GM19099 (cell line): ENCODE results near the gene NALCN.

Source experiments
- POLR2A ChIP-seq: IDR thresholded peaks from 3 replicates; pipeline ENCODE4 v1.6.1; 2011; ENCODE audit warnings: low read depth; ENCODE audit not compliant: insufficient read length; ENCODE audit errors: extremely low read depth

The NALCN gene

GRCh38 chr13:101317986-101318523 is 98.3 kb downstream of the NALCN start:
- no peak for TF ChIP-seq POLR2A

DNA sequence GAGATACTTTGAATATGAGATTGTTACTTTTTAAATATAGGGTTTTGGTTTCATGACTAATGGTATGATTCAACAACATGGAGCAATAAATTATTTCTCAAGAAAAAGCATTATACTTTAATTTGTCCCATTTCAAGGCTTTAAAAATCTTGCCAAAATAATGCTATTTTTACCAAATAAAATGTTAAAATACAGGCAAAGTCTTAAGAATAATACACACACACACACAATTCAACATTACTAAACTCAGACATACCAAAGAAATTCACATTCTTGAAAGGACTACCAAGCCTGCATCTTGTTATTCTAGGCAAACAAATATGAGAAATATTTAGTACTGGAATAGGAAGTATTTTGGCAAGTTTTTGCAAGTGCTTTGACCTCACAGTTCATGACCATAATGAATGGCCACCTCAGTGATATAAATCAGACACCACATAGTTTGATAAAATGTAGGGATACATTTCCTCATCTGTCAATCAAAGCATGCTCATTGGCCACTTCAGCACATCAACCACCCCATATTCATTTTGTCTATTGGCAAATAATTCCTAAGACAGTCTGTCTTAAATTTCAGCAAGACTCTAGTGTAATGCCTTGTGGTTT is 107.2 kb downstream of the NALCN start:
- no peak for TF ChIP-seq POLR2A

GRCh38 chr13:101308247-101309013 is 107.9 kb downstream of the NALCN start:
- TF ChIP-seq POLR2A: no peak

DNA sequence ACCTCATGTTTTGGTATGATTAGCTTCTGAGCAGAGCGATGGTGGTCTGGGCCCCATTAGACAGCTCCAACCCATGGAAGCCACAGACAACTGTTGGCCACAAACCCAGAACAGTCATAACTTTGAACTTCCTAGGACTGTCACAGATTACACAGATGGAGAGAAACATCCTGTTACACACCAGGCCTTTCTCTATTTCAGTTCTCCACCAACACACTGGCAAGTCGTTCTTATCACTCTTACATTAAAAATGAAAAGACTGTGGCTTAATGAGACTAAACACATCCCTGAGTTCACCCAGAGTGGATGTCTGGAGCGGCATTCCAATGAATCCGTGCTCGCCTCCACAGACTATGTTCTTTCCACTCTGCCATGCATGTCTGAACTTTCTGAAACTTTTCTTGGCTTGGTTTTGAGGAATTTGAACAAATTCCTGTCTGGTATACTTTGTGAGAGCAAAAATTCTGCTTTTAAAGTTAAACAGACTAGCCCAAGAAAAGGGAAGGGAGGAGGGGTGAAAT is 109.1 kb downstream of the NALCN start:
- TF ChIP-seq POLR2A: no peak

- no peak for TF ChIP-seq POLR2A
These were observed 109.5 kb downstream of the NALCN start for GRCh38 chr13:101306773-101307172.

GRCh38 chr13:101305981-101306411 is 110.3 kb downstream of the NALCN start:
- TF ChIP-seq POLR2A: no peak

- TF ChIP-seq POLR2A: no peak
These were observed 112.8 kb downstream of the NALCN start for GRCh38 chr13:101303521-101303920.

DNA sequence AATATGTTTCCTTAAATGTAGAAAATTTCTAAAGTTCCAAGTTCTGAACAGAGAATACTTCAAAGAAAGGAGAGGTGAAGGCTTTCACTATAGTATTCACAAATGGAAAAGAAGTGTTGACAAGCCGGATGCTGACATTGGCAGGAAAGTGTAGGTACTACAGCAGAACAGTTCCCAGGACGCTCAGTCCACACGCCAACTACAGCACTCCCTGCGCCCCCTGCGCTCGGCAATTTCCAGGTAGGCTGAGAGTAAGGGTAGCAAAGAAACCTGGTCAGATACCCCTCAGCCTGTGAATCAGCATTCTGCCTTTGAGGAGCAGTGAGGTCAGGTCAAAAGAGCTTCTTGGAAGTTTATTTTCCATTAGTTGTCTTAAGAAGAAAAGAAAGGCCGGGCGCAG is 115.3 kb downstream of the NALCN start:
- TF ChIP-seq POLR2A: no peak

DNA sequence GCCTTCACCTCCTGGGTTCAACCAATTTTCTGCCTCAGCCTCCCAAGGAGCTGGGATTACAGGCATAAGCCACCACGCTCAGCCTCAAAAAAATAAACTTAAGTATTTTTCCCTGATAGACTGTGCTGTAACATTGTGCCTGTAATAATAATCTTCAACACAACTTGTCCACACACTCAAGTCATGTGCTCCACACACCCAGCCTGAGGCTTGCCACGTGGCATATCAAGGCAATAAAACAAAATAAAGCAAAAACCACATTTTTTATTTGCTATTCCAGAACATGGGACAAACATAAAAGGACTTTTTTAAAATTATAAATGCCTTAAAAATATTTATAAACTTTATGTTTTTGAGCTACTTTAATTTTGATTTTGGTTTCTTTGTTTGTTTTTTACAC is 115.8 kb downstream of the NALCN start:
- TF ChIP-seq POLR2A: no peak

DNA sequence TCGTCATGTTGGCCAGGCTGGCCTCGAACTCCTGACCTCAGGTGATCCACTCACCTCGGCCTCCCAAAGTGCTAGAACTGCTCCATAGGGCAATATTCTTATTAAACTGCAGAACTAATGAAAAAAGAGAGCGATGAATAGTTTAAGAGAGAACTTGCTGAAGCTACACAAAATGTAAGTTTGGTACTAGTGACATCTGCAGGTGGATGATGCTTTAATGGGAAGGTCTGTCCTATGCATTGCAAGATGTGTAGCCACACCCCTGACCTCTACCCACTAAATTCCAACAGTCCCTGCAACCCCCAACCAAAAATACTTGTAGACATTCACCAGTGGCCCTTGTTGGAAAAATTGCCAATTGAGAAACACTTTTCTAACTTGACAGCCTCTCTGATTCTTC is 117.8 kb downstream of the NALCN start:
- no peak for TF ChIP-seq POLR2A

- no peak for TF ChIP-seq POLR2A
These were observed 118.5 kb downstream of the NALCN start for GRCh38 chr13:101297794-101298193.

DNA sequence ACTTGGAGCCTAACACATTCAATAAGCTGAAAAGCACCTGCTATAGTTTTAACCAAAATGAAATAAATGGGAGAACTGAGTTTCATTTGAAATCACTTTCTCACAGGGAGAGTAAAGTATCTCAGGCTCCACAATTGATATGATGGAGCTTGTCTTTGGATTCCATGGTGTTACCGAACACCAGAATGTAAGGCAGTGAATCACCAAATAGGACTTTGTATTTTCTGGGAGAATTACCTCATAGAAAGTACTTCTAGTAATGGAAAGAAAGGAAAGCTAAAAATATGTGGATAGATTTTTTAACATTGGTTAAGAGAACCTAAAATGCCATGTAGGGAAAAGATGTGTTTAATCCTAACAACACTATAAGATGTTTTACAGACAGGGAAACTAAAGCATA is 123.6 kb downstream of the NALCN start:
- no peak for TF ChIP-seq POLR2A

DNA sequence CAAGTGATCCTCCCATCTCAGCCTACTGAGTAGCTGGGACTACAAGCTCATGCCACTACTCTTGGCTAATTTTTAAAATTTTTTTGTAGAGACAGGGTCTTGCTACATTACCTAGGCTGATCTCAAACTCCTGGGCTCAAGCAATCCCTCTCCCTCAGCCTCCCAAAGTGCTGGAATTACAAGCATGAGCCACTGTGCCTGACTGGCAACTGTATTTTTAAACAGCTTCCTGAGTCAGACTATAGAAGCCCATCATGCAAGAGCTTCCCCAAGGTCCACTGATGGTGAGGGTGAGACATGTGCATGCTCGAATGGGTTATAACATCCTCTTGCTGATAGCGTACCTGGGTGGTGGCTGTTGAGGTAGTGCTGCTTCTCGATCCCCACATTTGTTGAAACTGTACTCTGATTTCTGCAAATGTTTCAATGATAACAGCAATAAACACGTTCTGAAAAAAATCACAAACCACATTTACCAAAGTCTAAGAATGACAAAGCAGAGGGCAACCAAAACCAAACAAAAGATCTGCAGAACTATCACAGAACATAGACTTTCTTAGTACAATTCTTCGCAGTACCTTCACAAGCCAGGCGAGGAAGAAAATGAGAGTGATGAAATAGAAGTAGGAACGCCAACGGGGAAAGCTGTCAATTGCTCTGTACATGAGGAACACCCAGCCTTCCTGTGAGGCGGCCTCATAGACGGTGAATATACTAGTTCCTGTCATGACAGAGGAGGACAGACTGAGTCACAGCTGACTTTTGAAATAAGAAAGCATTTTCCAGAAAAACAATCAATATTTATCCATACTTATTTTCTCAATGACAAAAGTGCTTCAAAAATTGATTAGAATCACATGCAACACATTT is 124.4 kb downstream of the NALCN start:
- no peak for TF ChIP-seq POLR2A

- no peak for TF ChIP-seq POLR2A
These were observed 125.1 kb downstream of the NALCN start for GRCh38 chr13:101291206-101291605.

DNA sequence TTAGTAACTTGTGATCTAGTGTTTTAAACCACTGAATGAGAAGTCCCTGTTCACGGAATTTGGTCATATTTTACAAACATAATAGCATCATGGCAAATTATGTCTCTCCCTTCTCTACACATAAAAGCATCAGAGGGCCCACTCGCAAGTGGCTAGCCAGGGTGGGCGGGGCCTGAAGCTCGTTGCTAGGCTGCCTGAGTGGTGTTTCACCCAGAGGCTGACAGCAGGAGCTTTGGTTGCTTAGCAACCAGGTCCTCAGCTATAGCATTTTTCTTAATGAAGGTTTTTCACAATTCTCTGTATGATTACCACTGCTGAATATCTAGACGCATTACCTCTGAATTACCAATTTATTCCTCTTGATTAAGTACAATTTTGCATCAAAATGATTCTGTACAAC is 126.5 kb downstream of the NALCN start:
- TF ChIP-seq POLR2A: no peak
